ENCODE data around the gene RFX8. TPM values are rescaled to one million over a fixed set of nuclear protein-coding genes. Genes with fewer than 3 reads are reported as not detected.
A peak's percentile ranks its signal among the peaks of the same experiment; 100 is the strongest.

Gene RFX8
- total and polyA plus RNA-seq, 11 donors: 0.12 to 2.0 (median 0.34) TPM; not detected in 5

- DNase-seq (no peak), ATAC-seq (peak; percentile 37 to 69 (median 58))
- WGBS, 4 donors: 15 to 24% (median 18%) methylated on average over 5 of the region's 5 CpGs
- intact Hi-C loops (cut with DNase I): loop anchor here in 3 of 10 donors (5.0 to 10.0 kb wide), 3 partner anchors 66 to 84 kb away; no protein-coding TSS in a partner anchor
- Histone ChIP-seq H3K27me3 (no peaks in the 10 kb centered on the region), H3K4me3 (peak overlapping the region in 5 of 12 donors; percentile 12 to 32 (median 19)), H3K36me3 (no peaks in the 10 kb centered on the region), H3K4me1 (peaks cover 0 to 23% (median 11%) of the 10 kb centered on the region in 12 donors), H3K9me3 (no peaks in the 10 kb centered on the region), H3K27ac (peak overlapping the region in 9 of 12 donors; percentile 12 to 74 (median 55))
- TF ChIP-seq POLR2A (IDR thresholded peaks at IDR 0.05) (no peak), CTCF (IDR thresholded peaks at IDR 0.05) (no peak)
Observed at GRCh38 chr2:101500860-101501259, 25.9 kb upstream of the RFX8 start.

GRCh38 chr2:101500180-101500579 lies 25.3 kb upstream of the RFX8 start:
- intact Hi-C loops (cut with DNase I): loop anchor here in 3 of 10 donors (5.0 to 10.0 kb wide), 3 partner anchors 65 to 83 kb away; no protein-coding TSS in a partner anchor
- Histone ChIP-seq H3K27ac (peak overlapping the region in 6 of 12 donors; percentile 17 to 74 (median 58)), H3K27me3 (no peaks in the 10 kb centered on the region), H3K9me3 (no peaks in the 10 kb centered on the region), H3K4me1 (peaks cover 0 to 23% (median 11%) of the 10 kb centered on the region in 12 donors), H3K4me3 (no peak overlapping the region), H3K36me3 (no peaks in the 10 kb centered on the region)
- no peak for ATAC-seq
- WGBS, 4 donors: 68 to 79% (median 71%) methylated on average over 2 of the region's 2 CpGs
- DNase-seq: no peak
- TF ChIP-seq POLR2A (IDR thresholded peaks at IDR 0.05): no peak
- TF ChIP-seq CTCF (IDR thresholded peaks at IDR 0.05): no peak

GRCh38 chr2:101496279-101496678 lies 21.4 kb upstream of the RFX8 start:
- ATAC-seq: no peak
- Histone ChIP-seq H3K27me3 (no peaks in the 10 kb centered on the region), H3K4me1 (peaks cover 0 to 15% (median 7%) of the 10 kb centered on the region in 12 donors), H3K4me3 (no peak overlapping the region), H3K36me3 (no peaks in the 10 kb centered on the region), H3K9me3 (no peaks in the 10 kb centered on the region), H3K27ac (no peak overlapping the region)
- intact Hi-C loops (cut with DNase I): no loop called here
- 40 to 54% (median 51%) methylated on average over 4 of the region's 4 CpGs for WGBS, 4 donors
- DNase-seq: no peak
- TF ChIP-seq CTCF (IDR thresholded peaks at IDR 0.05) (no peak), POLR2A (IDR thresholded peaks at IDR 0.05) (no peak)

- TF ChIP-seq POLR2A (IDR thresholded peaks at IDR 0.05) (no peak), CTCF (IDR thresholded peaks at IDR 0.05) (no peak)
- H3K27me3 ChIP-seq: peaks cover 0 to 4% (median 0%) of the 10 kb centered on the region in 9 donors
- H3K36me3 ChIP-seq: no peaks in the 10 kb centered on the region
- H3K9me3 ChIP-seq: peaks cover 0 to 10% (median 0%) of the 10 kb centered on the region in 12 donors
- DNase-seq (no peak), ATAC-seq (peak in 2 of 4 donors; percentile 29 to 51)
- no peak overlapping the region for H3K27ac ChIP-seq
- H3K4me1 ChIP-seq: no peaks in the 10 kb centered on the region
- H3K4me3 ChIP-seq: no peak overlapping the region
- intact Hi-C loops (cut with DNase I): no loop called here
- WGBS, 4 donors: 75 to 84% (median 80%) methylated on average over 6 of the region's 6 CpGs
Observed at GRCh38 chr2:101492936-101493473, 18.1 kb upstream of the RFX8 start.
